Spleen (tissue), 11 donors: ENCODE data around the gene PSMA6. TPM values are rescaled to one million over a fixed set of nuclear protein-coding genes. Genes with fewer than 3 reads are reported as not detected.

Source experiments
- DNase-seq: peaks from one replicate; pipeline ENCODE4 v3.0.0-alpha.2; 2020
- H3K27ac ChIP-seq, 8 donors: fragments of 200-600 bp; sonication (generic) in 7 of 8; 1 replicate in 4 of 8; 2 replicates in 4 of 8; pipeline versions ENCODE4 v1.5.0 to v1.8.0; 2016 to 2021; ENCODE audit warnings: inconsistent platforms in 4 of 8, mild to moderate bottlenecking in 4 of 8, moderate library complexity in 1 of 8
- H3K27me3 ChIP-seq, 7 donors: fragments of 200-600 bp; sonication (generic) in 6 of 7; replicated peaks in 1 of 7; 1 replicate in 4 of 7; 2 replicates in 3 of 7; pipeline versions ENCODE4 v1.5.0 to v1.8.0; 2016 to 2021; ENCODE audit warnings: inconsistent platforms in 3 of 7, mild to moderate bottlenecking in 1 of 7
- H3K36me3 ChIP-seq, 6 donors: fragments of 200-600 bp; sonication (generic) in 5 of 6; 1 replicate in 4 of 6; 2 replicates in 2 of 6; pipeline versions ENCODE4 v1.5.0 to v1.8.0; 2016 to 2021; ENCODE audit warnings: inconsistent platforms in 2 of 6
- H3K4me1 ChIP-seq, 6 donors: fragments of 200-600 bp; sonication (generic) in 5 of 6; 1 replicate in 3 of 6; 2 replicates in 3 of 6; pipeline versions ENCODE4 v1.5.0 to v1.8.0; 2016 to 2021; ENCODE audit warnings: inconsistent platforms in 3 of 6
- H3K4me3 ChIP-seq, 8 donors: fragments of 200-600 bp; sonication (generic) in 7 of 8; 1 replicate in 4 of 8; 2 replicates in 4 of 8; pipeline versions ENCODE4 v1.5.0 to v1.8.0; 2016 to 2021; ENCODE audit warnings: inconsistent platforms in 4 of 8, mild to moderate bottlenecking in 4 of 8, moderate library complexity in 2 of 8
- H3K9me3 ChIP-seq, 8 donors: fragments of 200-600 bp; sonication (generic) in 7 of 8; 1 replicate in 4 of 8; 2 replicates in 4 of 8; pipeline versions ENCODE4 v1.5.0 to v1.8.0; 2016 to 2021; ENCODE audit warnings: inconsistent platforms in 4 of 8
- CTCF ChIP-seq, 11 experiments: fragments of 200-600 bp in 7 of 11; fragments of 450-650 bp in 4 of 11; sonication (generic) in 4 of 11; IDR thresholded peaks in 8 of 11; conservative IDR thresholded peaks in 3 of 11; 1 replicate in 7 of 11; 2 replicates in 4 of 11; pipeline versions ENCODE4 v1.4.0 to v1.8.0; 2016 to 2021; ENCODE audit warnings: antibody characterized with exemption in 11 of 11, inconsistent platforms in 4 of 11, mild to moderate bottlenecking in 1 of 11
- POLR2A ChIP-seq, 3 donors: fragments of 450-650 bp; IDR thresholded peaks; one replicate each; pipeline ENCODE4 v1.5.1; 2017; ENCODE audit warnings: antibody characterized with exemption in 3 of 3, mild to moderate bottlenecking in 1 of 3
- POLR2AphosphoS5 ChIP-seq, 3 donors: sonication (generic); formaldehyde crosslinking; IDR thresholded peaks; one replicate each; pipeline ENCODE4 v1.5.1; 2017; ENCODE audit warnings: antibody characterized with exemption in 3 of 3
- WGBS, 5 donors: extraction: QIAGEN DNeasy Blood & Tissue Kit in 3 of 5; methylation state at CpG; one replicate each; pipeline versions ENCODE4 v1.1.5 to v1.1.7; 2013 to 2018; 5-methylcytosine and 5-hydroxymethylcytosine counted together
- intact Hi-C: fragments of 100-400 bp; cut with DNase I; formaldehyde crosslinking; loops from one replicate; pipeline ENCODE4 v1.15.0; 2023; ENCODE audit warnings: low total_unique reads
- polyA plus RNA-seq, 3 donors: library from polyadenylated mRNA; stranded (reverse); fragments of 200-250 nt; gene quantifications; one replicate each; pipeline ENCODE4 v1.2.1, GENCODE V29; 2013
- total RNA-seq, 7 donors: library from RNA; depleted of rRNA in 3 of 7; stranded (reverse); fragments of >200 nt in 3 of 7; fragmentation: NEBNext Ultra II Directional in 4 of 7; extraction: Animal tissue kit (Norgen Biotek cat#: 25700) in 4 of 7; gene quantifications; one replicate each; pipeline versions ENCODE4 v1.1.0 to v1.2.1, GENCODE V29; 2016 to 2021
- donor health status: healthy with polysubstance abuse.
- donor health status: DM: no; HTN: no; CAD: no; lungs with moderate emphysema.
- donor health status: DM: no; HTN: no; CAD: no.
- donor health status: Bipolar disorder and iron deficiency.
- donor health status: healthy.
- donor health status: DM: no; HTN: no; CAD: no.
- donor health status: DM: yes; HTN: yes; CAD: no.

PSMA6 gene
- total and polyA plus RNA-seq, 10 donors, result 108 to 185 (median 131) TPM

DNA sequence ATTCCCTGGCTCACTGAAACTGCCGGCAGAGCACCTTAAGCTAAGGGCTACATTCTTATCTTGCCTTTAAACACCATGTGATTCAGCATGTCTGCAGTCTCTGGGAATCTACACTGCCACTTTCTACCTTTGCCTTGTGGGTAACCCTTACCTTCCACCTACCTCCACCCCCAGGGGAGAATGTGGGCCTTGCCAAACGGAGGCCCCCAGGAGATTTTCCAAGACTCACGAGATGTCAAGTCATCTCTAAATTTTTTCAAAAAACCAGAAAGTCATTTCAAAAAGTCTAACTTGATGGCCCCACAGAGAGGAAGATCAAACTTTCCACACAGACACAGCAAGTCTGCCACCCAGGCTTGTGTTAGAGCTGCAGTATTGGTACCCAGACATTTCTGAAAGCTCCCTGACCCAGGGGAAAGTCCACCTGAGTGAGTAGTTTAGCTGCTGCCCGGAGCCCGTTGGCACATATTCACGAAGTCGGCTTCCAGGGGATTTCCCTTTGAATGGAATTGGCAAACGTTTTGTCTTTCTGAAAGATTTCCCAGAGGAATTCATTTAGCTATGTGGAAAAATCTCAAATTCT, 4.7 kb upstream of the PSMA6 start:
- WGBS, 5 donors, result 14 to 18% (median 15%) methylated on average over 8 of the region's 8 CpGs
- Histone ChIP-seq H3K36me3 (peaks cover 0 to 4% (median 0%) of the 10 kb centered on the region in 6 donors), H3K9me3 (no peaks in the 10 kb centered on the region), H3K27ac (peak overlapping the region in 7 of 8 donors; percentile 64 to 91 (median 83)), H3K4me3 (no peak overlapping the region), H3K4me1 (peaks cover 4 to 61% (median 51%) of the 10 kb centered on the region in 6 donors), H3K27me3 (no peaks in the 10 kb centered on the region)
- no peak for DNase-seq
- TF ChIP-seq POLR2A (IDR thresholded peaks at IDR 0.05) (no peak), CTCF (IDR thresholded peaks at IDR 0.05 in 8 of 11, conservative IDR thresholded peaks at IDR 0.05 in 3 of 11) (no peak), POLR2AphosphoS5 (IDR thresholded peaks at IDR 0.05) (no peak)
- intact Hi-C loops, result no loop called here

- Histone ChIP-seq H3K4me3 (no peak overlapping the region), H3K36me3 (no peaks in the 10 kb centered on the region), H3K27me3 (no peaks in the 10 kb centered on the region), H3K27ac (no peak overlapping the region), H3K4me1 (peaks cover 24 to 72% (median 64%) of the 10 kb centered on the region in 6 donors), H3K9me3 (no peaks in the 10 kb centered on the region)
- intact Hi-C loops, result no loop called here
- WGBS, 5 donors, result 90 to 93% (median 91%) methylated on average over 3 of the region's 3 CpGs
- no peak for DNase-seq
- TF ChIP-seq POLR2AphosphoS5 (IDR thresholded peaks at IDR 0.05), result no peak
- no peak for TF ChIP-seq POLR2A (IDR thresholded peaks at IDR 0.05)
- TF ChIP-seq CTCF (IDR thresholded peaks at IDR 0.05 in 8 of 11, conservative IDR thresholded peaks at IDR 0.05 in 3 of 11), result no peak
Observed at GRCh38 chr14:35289623-35290022, 2.6 kb upstream of the PSMA6 start.

GRCh38 chr14:35292770-35293561, 784 bp downstream of the PSMA6 start:
- intact Hi-C loops, result no loop called here
- Histone ChIP-seq H3K36me3 (peaks cover 0 to 14% (median 2%) of the 10 kb centered on the region in 6 donors), H3K4me3 (peak overlapping the region; percentile 80 to 94 (median 90)), H3K27ac (peak overlapping the region; percentile 82 to 95 (median 92)), H3K4me1 (peaks cover 38 to 72% (median 63%) of the 10 kb centered on the region in 6 donors), H3K9me3 (no peaks in the 10 kb centered on the region), H3K27me3 (no peaks in the 10 kb centered on the region)
- 3 to 6% (median 5%) methylated on average over 14 of the region's 14 CpGs for WGBS, 5 donors
- DNase-seq, result no peak
- TF ChIP-seq POLR2A (IDR thresholded peaks at IDR 0.05), result no peak
- no peak for TF ChIP-seq CTCF (IDR thresholded peaks at IDR 0.05 in 8 of 11, conservative IDR thresholded peaks at IDR 0.05 in 3 of 11)
- TF ChIP-seq POLR2AphosphoS5 (IDR thresholded peaks at IDR 0.05), result no peak

DNA sequence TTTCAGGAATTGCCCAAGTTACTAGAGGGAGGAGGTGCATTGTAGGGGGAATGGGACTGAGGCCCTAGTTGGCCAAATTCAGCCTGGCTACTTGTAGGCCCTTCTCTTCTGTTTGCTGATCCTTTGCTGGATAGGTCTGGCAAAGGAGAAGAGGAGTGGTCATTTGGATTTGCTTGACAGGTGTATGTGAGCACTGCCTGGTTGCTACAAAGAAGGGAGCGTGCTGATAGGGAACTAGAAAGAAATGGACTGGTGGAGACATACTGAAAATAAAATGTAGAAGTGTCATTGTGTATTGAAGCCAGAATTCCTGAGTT, 3.6 kb downstream of the PSMA6 start:
- WGBS, 5 donors, result 53 to 89% (median 77%) methylated on average over 1 of the region's 1 CpG
- H3K36me3 ChIP-seq, result peaks cover 0 to 14% (median 2%) of the 10 kb centered on the region in 6 donors
- no peaks in the 10 kb centered on the region for H3K9me3 ChIP-seq
- no peaks in the 10 kb centered on the region for H3K27me3 ChIP-seq
- H3K27ac ChIP-seq, result peak overlapping the region in 3 of 8 donors; percentile 92 to 95 (median 95)
- H3K4me3 ChIP-seq, result peak overlapping the region in 2 of 8 donors; percentile 80 to 94
- TF ChIP-seq POLR2A (IDR thresholded peaks at IDR 0.05) (no peak), POLR2AphosphoS5 (IDR thresholded peaks at IDR 0.05) (no peak), CTCF (IDR thresholded peaks at IDR 0.05 in 8 of 11, conservative IDR thresholded peaks at IDR 0.05 in 3 of 11) (no peak)
- no peak for DNase-seq
- intact Hi-C loops, result no loop called here
- H3K4me1 ChIP-seq, result peaks cover 54 to 94% (median 84%) of the 10 kb centered on the region in 6 donors
